Hematopoietic multipotent progenitor cell treated with erythropoietin and hydrocortisone succinate and interleukin-3 and kit ligand, for 4 days (in vitro differentiated cells): Measurements from ENCODE around the gene STOX2.

Experiments
- DNase-seq: peaks from one replicate; pipeline ENCODE4 v3.0.0-alpha.2; 2015

STOX2 gene

DNA sequence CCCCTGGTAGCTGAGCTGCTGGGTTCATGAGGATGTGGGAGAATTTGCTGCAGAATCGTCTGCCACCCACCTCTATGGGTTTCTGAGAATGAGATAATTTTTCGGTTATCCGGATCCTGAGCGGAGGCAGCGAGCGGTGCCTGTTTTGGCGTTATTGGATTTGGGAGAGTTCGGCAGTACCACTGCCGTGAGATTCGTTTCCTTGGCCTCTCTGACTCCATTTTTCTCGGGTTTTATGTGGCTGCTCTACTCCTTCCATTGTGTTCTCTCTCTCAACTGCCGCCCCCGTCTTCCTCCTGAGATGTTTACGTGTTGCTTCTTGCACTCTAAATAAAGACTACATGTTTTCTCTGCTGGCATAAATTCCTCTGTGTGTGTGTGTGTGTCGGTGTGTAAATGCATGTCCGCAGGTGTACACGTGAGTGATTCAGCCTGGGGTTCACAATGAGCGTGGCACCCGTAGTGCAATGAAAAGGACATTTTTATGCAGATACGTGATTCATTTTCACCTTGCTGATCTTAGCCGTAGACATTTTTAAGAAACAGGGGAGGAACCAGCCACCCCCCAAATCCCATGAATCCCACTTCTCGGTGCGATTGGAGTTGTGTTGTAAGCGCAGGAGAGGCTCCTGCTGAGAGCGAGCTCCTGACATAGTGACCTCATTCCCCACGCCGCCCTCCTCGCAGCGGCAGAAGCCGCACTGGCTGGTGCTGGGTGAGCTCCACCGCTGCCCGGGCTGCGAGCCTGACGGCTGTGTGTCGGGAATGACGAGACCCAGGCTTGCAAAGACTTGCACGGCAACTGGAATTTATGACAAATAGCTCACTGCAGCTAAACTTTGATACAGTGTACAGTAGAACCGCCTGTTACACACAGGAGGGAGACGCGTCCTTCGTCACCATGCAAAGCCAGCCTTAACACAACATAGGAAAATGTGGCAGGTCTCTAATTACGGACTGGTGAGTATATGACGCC lies 82.2 kb downstream of the STOX2 start:
- DNase-seq, result no peak

DNA sequence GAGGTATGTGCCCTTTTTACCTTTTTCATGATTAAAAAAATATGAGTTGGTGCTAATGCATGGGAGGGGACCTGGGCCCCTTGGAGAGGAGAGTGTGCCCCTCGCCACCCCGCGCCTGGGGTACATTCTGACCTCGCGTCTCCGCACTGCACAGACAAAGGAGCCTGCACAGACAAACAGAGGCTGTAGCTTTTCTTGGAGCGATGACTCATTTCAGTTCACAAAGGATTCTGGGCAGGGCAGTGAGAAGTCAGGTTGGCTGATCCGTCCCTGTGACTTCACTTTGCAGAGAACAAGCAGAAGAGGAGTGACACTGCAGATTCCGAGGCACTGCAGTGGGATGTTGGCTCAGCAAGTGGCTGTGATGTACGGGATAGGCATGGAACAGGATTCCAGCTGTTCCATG lies 82.9 kb downstream of the STOX2 start:
- peak; percentile 51 for DNase-seq

GRCh38 chr4:183988874-183989273 lies 83.8 kb downstream of the STOX2 start:
- DNase-seq, result no peak

DNA sequence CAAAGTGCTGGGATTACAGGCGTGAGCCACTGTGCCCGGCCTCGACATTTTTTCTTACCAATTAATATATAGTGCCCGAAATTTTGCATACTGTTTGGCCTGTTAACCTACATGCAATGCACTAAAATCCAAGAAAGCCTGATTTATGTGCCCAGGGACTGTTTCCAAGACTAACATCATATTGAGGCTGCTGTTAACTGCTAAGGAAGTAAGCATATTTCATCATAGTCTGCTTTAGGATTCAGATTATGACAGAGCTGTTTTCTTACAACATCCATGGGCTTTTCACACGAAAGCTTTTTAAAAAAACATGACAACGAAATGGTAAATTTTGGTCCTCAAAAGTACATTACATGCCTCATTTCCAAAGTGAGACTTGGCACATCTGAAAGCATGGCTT lies 84.4 kb downstream of the STOX2 start:
- peak; percentile 61 for DNase-seq

- no peak for DNase-seq
Observed at GRCh38 chr4:183989931-183990330, 84.8 kb downstream of the STOX2 start.

GRCh38 chr4:183993676-183994075 lies 88.6 kb downstream of the STOX2 start:
- no peak for DNase-seq

- no peak for DNase-seq
Observed at GRCh38 chr4:183995570-183995969, 90.5 kb downstream of the STOX2 start.

- DNase-seq, result no peak
Observed at GRCh38 chr4:183996868-183997267, 91.8 kb downstream of the STOX2 start.

DNA sequence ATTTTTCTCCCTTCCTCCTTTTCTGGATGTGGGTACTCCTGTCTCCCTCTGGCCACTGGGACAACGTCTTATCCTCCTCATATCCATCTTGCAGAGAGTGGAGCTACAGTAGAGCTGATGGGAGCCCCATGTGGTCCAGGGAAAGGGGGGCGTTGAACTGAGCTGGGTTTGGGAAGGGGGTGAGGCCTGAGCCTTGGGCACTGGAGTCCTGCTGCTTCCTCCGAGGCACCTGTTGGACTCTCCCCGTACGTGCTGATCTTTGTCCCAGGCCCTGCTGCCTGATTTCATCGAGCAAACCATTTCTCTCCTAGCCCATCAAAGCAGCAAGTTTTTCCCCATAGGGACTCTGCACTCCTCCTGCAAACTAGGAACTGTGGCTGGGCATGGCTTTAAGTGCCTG lies 94.3 kb downstream of the STOX2 start:
- DNase-seq, result no peak

GRCh38 chr4:184000457-184001396 lies 95.6 kb downstream of the STOX2 start:
- no peak for DNase-seq

DNA sequence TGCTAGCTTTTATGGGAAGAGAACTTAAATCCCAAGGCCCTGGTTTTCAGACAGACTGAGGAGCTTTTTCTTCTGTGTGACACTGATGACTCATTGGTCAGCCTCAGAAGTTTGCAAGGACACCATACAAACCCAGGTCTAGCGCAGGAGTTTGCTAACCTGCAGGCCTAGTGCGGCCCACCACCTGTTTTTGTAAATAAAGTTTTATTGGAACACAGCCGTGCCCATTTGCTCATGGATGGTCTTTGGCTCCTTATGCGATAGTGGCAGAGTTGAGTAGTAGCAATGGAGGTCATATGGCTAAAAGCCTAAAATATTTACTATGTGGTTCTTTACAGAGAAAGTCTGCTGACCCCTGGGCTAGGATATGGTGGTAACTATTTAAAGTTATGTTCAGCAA lies 98.3 kb downstream of the STOX2 start:
- DNase-seq, result no peak

DNA sequence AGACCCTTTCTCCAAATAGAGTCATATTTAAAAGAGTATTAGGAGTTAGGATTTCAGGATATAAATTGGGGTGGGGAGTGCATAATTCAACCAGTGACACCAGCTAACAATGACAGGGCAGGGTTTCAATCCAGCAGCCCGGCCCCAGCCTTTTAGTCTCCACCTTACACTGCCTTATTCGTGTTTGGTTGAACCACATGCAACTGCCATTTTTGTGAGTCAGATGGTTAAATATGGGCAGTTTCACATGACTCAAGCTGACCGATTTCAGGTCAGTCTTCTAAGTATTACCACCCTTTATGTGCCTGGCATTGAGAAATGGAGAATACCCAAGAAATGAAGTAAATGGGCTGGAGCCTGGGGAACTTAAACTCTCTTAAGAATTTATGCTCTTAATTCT lies 102.8 kb downstream of the STOX2 start:
- no peak for DNase-seq

GRCh38 chr4:184010696-184011095 lies 105.6 kb downstream of the STOX2 start:
- no peak for DNase-seq

GRCh38 chr4:184011826-184012380 lies 106.8 kb downstream of the STOX2 start:
- DNase-seq, result peak; percentile 56

DNA sequence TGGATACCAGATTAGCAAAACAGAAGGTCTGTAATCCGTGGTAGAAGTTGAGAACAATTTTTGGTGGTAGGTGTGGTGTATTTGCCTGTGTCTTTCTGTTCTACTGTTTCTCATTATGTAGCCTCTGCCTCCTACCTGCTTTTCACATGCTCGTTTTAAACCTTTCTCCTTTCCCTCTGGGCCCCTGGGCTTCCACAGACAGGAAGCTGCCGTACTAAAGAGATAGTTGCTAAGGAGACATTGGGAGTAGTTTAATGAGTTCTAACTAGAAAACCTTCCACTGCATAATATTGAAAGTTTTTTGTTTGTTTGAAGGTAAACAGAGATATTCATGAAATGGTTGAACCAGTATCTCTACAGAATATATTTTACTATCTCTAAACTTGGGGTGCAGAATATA lies 107.8 kb downstream of the STOX2 start:
- DNase-seq, result peak; percentile 87

DNA sequence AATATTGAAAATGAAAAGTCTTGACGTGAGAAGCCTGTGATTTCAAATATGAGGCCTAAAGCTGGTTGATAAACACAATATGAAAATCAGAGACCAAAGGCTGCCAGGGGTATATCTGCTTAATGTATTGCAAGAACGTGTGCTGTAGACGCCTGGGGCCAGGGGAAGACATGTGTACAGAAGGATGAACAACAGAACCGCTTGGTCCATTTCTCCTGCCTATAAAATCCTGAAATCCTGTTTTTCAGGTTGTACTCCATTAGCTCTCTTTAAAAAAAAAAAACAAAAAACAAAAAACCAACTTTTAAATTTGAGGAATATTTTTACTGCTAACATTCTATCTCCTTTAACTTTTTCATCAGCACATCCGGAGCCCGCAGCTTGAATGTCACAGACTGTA lies 109.2 kb downstream of the STOX2 start:
- DNase-seq, result no peak

- DNase-seq, result no peak
Observed at GRCh38 chr4:184016759-184017668, 111.9 kb downstream of the STOX2 start.

- no peak for DNase-seq
Observed at GRCh38 chr4:184019076-184019475, 114.0 kb downstream of the STOX2 start.

DNA sequence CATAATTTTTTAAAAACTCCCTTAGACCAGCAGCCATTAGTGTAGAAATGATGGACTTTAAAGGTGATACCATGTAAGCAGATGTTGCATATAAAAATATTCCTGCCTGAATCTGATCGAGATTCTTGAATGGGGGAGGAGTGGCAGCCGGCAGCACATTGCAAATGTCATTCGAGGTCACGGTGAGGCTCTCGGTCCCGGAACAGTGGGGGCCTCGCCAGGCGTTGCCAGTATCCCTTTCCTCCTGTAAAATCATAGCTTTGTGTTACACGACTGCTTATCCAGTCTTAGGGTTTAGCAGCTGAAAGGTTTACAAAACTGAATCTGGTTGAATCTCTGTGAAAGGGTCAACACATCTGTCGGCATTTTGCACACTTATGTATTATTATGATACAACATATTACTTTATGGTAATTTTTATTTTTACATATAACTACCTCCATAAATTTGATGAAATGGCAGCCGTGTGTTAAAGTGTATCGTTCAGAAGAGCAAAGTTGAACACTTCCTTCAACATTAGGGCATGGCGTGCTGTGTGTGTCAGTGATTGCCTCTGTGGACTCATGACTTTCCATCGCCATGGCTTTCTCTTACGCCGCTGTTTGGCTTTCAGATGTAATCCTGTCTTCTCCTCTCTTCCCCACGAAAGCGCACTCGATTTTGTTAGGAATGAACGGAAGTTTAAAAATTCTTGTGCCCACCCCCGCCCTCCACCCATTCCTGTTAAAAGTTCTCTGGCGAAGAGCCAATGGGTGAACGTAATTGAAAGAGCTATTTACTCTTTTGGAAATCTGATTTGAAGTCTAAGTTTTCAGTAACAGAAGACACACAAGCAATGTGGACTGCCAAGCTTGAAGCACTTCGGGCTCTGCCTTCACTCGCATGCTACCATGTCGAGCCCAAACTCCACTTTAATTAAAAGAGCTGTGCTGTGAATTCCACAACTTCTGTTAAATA lies 114.8 kb downstream of the STOX2 start:
- no peak for DNase-seq

DNA sequence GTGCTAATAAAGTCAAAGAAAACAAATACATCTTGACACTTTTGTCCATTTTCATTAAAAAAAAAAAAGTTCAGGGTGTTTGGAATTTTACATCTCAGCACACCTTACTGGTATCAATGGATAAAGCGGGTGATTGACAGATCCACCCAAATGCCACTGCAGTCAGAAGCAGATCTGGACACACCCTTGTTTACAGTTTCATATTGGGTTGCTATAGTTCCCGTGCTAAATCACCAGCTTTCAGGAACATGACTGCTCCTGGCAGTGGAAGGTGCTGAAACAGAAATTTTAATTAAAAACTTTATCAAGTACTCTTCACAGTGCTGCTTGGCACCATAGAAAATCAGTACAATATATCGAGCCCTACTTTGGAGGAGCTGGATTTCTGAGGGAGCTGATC lies 116.3 kb downstream of the STOX2 start:
- DNase-seq, result peak; percentile 25
